GM12801 (cell line): ENCODE results near the gene RABEPK.

Experiments used
- TF ChIP-seq, protein P1 (sequence below): IDR thresholded peaks from one replicate; pipeline ENCODE4 v1.5.1; 2011; ENCODE audit warnings: control low read depth; ENCODE audit not compliant: insufficient read length; ENCODE audit errors: extremely low read depth

Gene RABEPK

DNA sequence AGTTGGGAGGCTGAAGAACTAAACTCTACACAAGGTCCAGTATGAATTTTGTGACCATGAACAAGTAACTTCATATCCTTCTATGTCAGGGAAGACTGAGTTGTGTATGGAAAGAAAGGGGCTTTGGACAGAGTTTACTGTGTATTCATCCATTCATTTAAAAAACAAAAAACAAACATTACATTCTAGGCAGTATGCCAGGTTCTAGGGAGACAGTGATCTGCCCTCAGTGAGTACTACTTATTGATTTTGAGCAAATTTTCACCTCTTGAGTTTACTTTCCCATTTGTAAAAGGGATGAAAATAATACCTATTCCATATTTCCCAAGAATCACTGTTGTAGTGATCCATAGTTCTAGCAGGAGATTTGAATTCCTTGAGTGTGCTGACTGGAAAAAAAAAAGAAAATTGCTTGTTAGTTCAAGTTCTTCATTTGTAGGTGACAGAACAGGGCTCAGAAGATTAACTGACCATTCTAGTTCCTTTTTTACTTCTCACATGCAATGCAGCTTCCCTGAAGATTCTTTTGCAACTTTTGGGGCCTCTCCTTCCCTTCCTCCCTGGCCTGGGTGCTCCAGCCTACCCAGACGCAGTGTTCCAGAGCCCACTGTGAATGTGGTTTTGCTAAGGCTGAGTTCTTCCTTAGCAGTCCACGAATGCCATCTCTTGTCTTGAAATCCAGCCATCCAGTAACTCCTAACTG, 58.6 kb downstream of the RABEPK start:
- TF ChIP-seq, protein P1, sequence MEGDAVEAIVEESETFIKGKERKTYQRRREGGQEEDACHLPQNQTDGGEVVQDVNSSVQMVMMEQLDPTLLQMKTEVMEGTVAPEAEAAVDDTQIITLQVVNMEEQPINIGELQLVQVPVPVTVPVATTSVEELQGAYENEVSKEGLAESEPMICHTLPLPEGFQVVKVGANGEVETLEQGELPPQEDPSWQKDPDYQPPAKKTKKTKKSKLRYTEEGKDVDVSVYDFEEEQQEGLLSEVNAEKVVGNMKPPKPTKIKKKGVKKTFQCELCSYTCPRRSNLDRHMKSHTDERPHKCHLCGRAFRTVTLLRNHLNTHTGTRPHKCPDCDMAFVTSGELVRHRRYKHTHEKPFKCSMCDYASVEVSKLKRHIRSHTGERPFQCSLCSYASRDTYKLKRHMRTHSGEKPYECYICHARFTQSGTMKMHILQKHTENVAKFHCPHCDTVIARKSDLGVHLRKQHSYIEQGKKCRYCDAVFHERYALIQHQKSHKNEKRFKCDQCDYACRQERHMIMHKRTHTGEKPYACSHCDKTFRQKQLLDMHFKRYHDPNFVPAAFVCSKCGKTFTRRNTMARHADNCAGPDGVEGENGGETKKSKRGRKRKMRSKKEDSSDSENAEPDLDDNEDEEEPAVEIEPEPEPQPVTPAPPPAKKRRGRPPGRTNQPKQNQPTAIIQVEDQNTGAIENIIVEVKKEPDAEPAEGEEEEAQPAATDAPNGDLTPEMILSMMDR = no peak

DNA sequence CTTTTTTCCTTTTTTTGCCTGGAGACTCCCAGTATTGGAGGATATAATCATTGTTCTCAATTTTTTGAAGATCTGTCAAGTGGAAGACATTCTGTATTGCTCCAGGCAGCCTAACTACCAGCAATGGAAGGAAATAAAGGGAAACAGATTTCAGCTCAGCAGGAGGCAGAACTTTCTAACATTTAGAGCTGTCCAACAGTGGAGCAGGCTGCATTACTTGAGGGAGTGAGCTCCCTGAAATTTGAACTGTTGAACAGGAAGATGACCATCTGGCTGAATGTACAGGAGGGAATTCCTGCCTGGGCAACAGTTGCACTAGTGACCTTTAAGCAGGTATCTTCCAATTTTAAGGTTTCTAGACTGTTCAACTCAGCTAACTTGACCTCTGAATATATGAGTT, 60.2 kb downstream of the RABEPK start:
- TF ChIP-seq, protein P1 = no peak

DNA sequence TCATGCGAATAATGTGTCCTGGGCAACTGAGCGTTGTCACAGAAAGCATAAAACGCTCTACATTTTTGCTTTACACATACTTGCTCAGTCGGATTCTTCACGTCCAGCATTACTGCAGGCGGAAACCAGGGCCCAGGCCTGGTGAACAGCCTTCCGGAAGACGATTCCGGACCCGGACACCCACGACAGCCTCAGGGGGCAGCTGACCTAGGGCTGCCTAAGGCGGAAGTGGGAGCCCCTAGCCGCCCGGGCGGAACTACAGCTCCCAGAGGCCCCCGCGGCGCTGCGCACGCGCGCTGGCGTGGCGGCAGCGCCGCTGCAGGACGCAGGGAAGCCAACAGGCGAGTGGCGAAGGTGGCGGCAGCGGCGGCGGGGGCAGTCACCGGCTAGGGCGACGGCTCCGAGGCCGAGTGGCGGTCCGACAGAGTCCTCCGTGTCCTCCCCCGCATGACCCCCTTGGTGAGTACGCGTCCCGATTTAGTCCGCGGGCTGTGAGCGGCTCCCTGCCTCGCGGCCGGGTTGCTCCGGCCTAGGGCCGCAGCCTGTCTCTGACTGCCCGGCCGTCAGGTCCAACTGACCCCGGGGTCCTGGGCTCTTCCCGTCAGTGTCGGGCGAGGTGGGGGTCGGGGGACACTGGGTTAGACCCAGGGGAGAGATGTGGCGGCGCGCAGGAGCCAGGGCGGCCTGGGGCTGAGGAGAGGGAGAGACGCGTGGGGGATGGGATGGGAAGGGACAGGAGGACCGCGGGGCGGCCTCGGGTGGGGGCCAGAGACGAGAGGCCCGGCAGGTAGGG, 61.4 kb downstream of the RABEPK start, which contains the start of gene GAPVD1:
Gene GAPVD1, plus strand, starts transcription at position 326 of the 793 bp plus-strand sequence. CDS start 37,096 bp downstream, outside the sequence.
- TF ChIP-seq, protein P1 = no peak

DNA sequence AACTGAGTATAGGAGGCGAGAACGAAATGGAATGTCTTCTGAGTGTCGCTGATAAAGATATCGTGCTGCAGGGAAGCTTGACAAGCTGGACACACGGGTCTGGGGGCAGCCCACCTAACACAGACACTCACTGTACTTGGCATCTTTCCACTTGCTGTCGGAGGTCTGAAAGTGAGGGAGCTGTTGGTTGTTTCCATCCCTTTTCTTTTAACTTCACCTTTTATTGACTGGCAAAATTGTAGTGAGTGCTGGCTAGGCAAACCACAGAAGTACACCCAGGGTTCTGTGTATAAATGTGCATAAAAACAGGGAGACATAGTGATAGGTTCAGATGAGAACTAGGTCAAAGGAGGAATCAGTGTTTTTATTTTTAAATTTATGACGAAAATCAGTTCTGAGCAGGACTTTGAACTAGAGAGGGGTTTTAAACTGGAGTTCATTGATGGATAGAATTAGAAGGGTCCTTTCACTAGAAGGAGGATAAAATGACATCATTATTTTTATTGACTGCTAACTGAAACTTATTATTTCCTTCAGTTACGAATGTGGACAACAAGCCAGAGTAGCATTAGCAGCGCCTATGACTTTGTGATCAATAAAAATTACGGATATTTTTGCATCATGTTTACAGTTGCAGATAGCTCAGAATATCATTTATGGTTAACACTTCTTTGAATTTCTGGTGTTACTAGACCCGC, 62.1 kb downstream of the RABEPK start:
- TF ChIP-seq, protein P1 = no peak

DNA sequence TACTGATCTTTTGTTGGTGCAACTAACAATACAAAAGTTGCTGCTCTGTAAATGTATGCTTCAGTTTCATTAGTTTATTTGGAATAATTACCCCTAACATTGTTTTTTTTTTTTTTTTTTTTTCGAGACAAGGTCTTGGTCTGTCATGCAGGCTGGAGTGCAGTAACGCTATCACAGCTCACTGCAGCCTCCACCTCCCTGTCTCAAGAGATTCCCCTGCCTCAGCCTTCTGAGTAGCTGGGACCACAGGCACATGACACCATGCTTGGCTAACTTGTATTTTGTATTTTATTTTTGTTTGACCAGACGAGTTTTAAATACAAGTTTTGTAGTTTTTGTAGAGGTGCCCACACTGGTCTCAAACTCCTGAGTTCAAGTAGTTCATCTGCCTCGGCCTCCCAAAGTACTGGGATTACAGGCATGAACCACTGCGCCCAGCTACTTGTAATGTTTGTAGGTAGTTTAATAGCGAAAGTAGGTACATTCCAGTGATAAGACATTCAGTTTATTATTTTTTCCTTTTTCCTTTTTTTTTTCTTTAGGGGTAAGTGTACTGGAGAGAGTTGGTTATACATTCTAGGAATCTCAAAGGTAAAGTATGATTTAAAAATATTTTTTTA, 68.2 kb downstream of the RABEPK start:
- TF ChIP-seq, protein P1 = no peak

DNA sequence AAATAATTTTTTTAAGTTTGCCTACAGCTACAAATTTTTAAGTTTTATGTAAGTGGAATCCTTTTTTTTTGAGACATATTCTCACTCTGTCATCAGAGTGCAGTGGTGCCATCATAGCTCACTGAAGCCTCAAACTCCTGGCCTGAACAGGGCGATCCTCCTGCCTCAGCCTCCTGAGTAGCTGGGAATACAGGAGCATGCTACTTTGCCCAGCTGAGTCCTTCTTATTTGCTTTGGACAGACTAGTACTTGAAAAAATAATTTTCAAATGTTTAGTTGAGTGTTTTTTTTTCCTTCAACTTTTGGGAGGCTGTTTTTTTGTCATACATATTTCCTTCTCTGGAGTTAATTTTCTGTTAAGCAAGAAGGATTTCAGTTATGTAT, 68.7 kb downstream of the RABEPK start:
- TF ChIP-seq, protein P1 = no peak

DNA sequence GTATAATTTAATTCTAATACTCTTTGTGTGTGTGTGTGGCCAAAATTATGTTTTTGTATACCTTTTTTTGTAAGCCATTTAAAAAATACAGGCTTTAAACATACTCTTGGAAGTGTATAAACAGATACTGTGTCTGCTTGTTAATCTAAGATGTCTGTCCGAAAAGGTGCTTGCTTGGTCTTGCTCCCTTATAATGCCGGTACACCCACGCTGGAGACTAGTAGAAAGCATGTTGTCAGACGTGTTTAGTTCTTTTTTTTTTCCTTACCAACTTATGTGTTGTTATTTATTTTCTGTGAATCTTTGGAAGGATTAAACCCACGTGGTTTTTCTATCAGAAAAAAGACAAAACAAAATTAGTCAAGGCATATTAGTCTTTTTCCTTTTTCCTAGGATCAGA, 70.7 kb downstream of the RABEPK start:
- TF ChIP-seq, protein P1 = no peak
